HUES64 (cell line): Measurements from ENCODE around the gene SHISAL2B.

Experiments
- H3K27ac ChIP-seq: 2 replicates; pipeline ENCODE4 v1.7.0; 2013; ENCODE audit warnings: low read depth, low read length, inconsistent platforms
- H3K27me3 ChIP-seq: 2 replicates; pipeline ENCODE4 v1.6.1; 2013; ENCODE audit warnings: mild to moderate bottlenecking, low read length; ENCODE audit not compliant: insufficient read depth
- H3K36me3 ChIP-seq: 2 replicates; pipeline ENCODE4 v1.6.1; 2013; ENCODE audit warnings: mild to moderate bottlenecking, low read length; ENCODE audit not compliant: insufficient read depth
- H3K4me1 ChIP-seq: 2 replicates; pipeline ENCODE4 v1.6.1; 2013; ENCODE audit warnings: mild to moderate bottlenecking, low read length, moderate library complexity; ENCODE audit not compliant: insufficient read depth
- H3K4me3 ChIP-seq: 2 replicates; pipeline ENCODE4 v1.5.1; 2013; ENCODE audit warnings: mild to moderate bottlenecking, low read length, moderate library complexity
- H3K9ac ChIP-seq: 2 replicates; pipeline ENCODE4 v1.6.1; 2013; ENCODE audit warnings: mild to moderate bottlenecking, low read depth, low read length
- H3K9me3 ChIP-seq: 2 replicates; pipeline ENCODE4 v1.6.1; 2013; ENCODE audit warnings: low read depth, low read length; ENCODE audit not compliant: insufficient read depth
- WGBS: fragments of 150-250, 120-280 bp; methylation state at CpG from one replicate; pipeline ENCODE4 v1.1.7; 2013; ENCODE audit warnings: missing lambda C conversion rate; 5-methylcytosine and 5-hydroxymethylcytosine counted together

SHISAL2B gene

DNA sequence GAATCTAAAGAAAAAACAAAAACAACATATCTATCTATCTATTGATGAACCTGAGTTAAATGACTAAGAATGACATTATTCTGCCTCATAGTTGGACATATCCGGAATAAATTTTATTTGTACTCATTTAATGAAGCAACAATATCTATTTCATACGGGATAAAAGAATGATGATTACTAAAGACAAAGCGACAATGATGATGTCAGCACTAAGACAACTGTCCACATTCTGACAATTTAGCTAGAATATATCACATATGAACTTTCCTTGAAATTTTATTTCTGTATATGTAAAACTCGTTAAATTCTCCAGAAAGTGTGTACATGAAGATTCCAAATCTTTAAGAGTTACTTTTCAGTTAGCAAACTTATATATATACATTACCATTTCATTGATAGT is 23.2 kb upstream of the SHISAL2B start:
- 100% methylated on average over 2 of the region's 4 CpGs for WGBS
- Histone ChIP-seq H3K9me3 (no peaks in the 10 kb centered on the region), H3K4me1 (0 out of 2 replicates have a peak, but pooled peaks cover 7% of the 10 kb centered on the region), H3K36me3 (no peaks in the 10 kb centered on the region), H3K9ac (no peak overlapping the region), H3K4me3 (no peak overlapping the region), H3K27ac (no peak overlapping the region), H3K27me3 (no peaks in the 10 kb centered on the region)

DNA sequence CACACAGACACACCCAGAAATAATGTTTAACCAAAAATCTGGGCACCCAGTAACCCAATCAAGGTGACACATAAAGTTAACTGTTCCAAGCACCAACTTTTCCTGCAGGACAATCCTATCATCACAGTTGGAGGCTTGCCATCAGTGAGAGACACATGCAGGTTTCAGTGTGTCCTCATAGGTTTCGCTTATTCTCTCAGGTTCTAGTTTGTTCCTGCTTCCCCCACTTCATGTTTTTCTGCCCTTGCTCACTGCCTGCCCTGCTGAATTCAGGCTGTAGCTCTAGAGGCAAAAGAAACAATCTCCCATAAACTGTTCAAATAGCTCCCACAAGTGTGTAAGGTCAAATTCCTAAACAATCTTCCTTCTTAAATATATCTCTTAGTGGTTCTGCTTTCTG is 20.0 kb upstream of the SHISAL2B start:
- Histone ChIP-seq H3K4me3 (no peak overlapping the region), H3K27me3 (no peaks in the 10 kb centered on the region), H3K9me3 (no peaks in the 10 kb centered on the region), H3K27ac (no peak overlapping the region), H3K9ac (no peak overlapping the region), H3K36me3 (no peaks in the 10 kb centered on the region), H3K4me1 (0 out of 2 replicates have a peak, but pooled peaks cover 7% of the 10 kb centered on the region)
- 92% methylated on average over 1 of the region's 1 CpG for WGBS

DNA sequence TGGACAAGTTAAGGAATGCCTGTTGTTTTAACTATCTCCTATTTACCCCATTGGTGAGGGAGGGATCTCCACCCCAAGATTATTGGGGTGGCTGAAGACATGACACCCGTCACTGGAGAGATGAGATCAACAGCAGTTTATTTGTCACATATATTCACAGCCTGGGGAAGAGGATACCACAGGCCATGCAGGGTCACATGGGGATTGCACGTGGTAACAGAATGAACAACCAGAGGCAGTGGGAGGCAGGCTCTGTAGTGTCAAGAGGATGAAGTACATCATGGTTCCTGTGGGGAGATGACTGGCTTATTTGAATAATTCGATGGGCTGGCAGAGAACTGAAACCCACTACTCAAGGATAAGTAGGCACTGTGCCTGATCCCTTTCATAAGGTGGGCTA is 18.6 kb upstream of the SHISAL2B start:
- Histone ChIP-seq H3K4me3 (no peak overlapping the region), H3K9me3 (no peaks in the 10 kb centered on the region), H3K27ac (no peak overlapping the region), H3K9ac (no peak overlapping the region), H3K4me1 (no peaks in the 10 kb centered on the region), H3K36me3 (no peaks in the 10 kb centered on the region), H3K27me3 (no peaks in the 10 kb centered on the region)
- WGBS = 82% methylated on average over 3 of the region's 3 CpGs

DNA sequence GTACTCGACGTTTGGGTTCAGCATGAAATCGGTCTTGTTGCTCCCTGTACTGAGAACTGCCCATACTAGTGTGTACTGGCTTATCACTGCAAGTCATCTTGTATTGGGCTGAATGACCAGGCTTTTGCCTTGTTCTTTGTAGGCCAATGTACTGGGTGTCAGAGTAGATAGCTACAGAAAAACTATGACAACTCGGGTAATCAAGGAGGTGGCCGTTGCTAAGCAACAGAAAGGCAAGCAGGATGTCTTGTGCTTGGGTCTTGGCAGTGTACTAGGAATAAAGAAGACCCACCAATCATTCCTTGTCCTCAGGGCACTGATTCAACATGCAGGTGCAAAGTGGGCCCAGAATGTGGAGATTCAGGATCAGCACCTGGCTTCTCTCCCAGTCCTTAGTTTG is 11.9 kb upstream of the SHISAL2B start:
- Histone ChIP-seq H3K27me3 (no peaks in the 10 kb centered on the region), H3K9me3 (no peaks in the 10 kb centered on the region), H3K36me3 (no peaks in the 10 kb centered on the region), H3K9ac (no peak overlapping the region), H3K27ac (no peak overlapping the region), H3K4me3 (no peak overlapping the region), H3K4me1 (no peaks in the 10 kb centered on the region)
- 90% methylated on average over 5 of the region's 5 CpGs for WGBS

DNA sequence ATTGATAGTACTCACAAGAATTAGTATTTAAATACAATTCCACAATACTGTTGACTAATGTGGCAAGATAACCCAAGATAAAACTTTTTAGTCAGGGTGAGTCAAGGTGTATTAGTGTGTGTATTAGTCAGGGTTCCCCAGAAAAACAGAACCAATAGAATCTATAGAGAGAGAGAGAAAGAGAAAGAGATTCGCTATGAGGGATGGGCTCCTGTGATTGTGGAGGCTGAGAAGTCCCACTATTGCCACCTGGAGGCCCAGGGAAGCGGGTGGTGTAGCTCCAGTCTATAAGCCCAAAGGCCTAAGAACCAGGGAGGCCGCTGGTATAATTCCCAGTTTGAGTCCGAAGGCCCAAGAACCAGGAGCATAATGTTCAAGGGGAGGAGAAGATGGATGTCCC is 10.0 kb upstream of the SHISAL2B start:
- Histone ChIP-seq H3K4me3 (no peak overlapping the region), H3K27ac (no peak overlapping the region), H3K27me3 (no peaks in the 10 kb centered on the region), H3K9ac (no peak overlapping the region), H3K9me3 (no peaks in the 10 kb centered on the region), H3K36me3 (no peaks in the 10 kb centered on the region), H3K4me1 (no peaks in the 10 kb centered on the region)
- WGBS = 85% methylated on average over 4 of the region's 4 CpGs

DNA sequence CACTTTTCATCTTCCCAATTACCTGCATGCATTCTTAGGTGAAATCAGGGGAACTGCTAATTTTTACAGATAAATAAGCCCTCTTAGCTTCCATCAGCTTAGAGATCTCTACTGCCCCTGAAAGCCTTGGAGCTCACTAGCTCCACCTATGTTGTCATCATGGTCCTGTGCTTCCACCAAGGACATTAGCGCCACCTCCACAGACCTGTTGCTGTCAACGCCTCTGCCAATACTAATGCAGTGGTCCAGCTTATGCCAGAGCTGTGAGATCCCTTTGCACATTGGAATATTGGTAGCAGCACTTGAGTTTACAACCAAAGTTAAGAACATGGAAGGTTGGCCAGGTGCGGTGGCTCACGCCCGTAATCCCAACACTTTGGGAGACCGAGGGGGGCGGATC is 7.7 kb upstream of the SHISAL2B start:
- H3K27ac ChIP-seq = no peak overlapping the region
- 92% methylated on average over 7 of the region's 7 CpGs for WGBS
- no peaks in the 10 kb centered on the region for H3K9me3 ChIP-seq

DNA sequence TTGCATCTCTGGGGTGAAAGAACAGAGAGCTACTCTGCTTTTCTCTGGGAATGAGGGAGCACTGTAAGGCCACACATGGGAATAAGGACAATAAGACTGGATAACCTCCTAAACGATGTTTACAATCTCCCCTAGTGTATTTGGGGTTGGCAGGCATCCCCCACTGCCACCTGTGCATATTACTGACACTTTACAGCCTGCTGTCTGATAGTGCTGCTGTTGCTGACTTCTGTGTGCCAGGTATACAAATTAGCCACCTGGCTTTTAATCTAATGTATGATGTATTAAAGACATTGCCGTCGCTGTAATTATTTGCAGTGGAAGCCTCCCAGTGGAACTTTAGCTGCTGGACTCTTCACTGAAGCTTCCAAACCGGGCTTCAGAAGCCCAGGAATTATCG is 4.4 kb upstream of the SHISAL2B start:
- 81% methylated on average over 5 of the region's 5 CpGs for WGBS

More for the DNA sequence above, 7.7 kb upstream of the SHISAL2B start:
- Histone ChIP-seq H3K4me3 (no peak overlapping the region), H3K4me1 (0 out of 2 replicates have a peak, but pooled peaks cover 4% of the 10 kb centered on the region), H3K36me3 (no peaks in the 10 kb centered on the region), H3K27me3 (0 out of 2 replicates have a peak, but pooled peaks cover 7% of the 10 kb centered on the region), H3K9ac (no peak overlapping the region)

DNA sequence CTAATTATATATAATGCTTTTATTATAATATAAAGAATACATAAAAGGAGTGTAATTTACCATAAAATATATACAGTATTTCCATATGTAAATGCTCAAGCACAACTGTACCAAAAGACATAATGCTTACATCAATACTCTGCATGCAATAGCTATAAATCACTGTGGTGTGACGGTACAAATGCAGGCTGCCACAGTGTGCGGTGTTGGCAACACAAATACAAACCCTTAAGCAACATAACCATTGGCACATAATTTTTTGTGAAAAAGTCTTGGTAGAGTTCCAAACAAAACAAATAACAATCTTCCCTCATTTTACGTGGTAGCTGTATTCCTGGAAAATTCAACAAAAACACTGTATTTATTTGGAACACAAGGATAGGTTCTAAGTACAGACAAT is 1.9 kb upstream of the SHISAL2B start:
- no peak overlapping the region for H3K9ac ChIP-seq
- H3K4me3 ChIP-seq = no peak overlapping the region
- no peaks in the 10 kb centered on the region for H3K9me3 ChIP-seq
- WGBS = 94% methylated on average over 2 of the region's 3 CpGs
- no peaks in the 10 kb centered on the region for H3K36me3 ChIP-seq
- peaks cover 31% of the 10 kb centered on the region for H3K4me1 ChIP-seq
- no peak overlapping the region for H3K27ac ChIP-seq
- H3K27me3 ChIP-seq = peaks cover 51% of the 10 kb centered on the region

More for the DNA sequence above, 4.4 kb upstream of the SHISAL2B start:
- Histone ChIP-seq H3K27ac (no peak overlapping the region), H3K36me3 (no peaks in the 10 kb centered on the region), H3K4me3 (no peak overlapping the region), H3K27me3 (peaks cover 38% of the 10 kb centered on the region), H3K9ac (no peak overlapping the region), H3K9me3 (no peaks in the 10 kb centered on the region), H3K4me1 (peaks cover 18% of the 10 kb centered on the region)

DNA sequence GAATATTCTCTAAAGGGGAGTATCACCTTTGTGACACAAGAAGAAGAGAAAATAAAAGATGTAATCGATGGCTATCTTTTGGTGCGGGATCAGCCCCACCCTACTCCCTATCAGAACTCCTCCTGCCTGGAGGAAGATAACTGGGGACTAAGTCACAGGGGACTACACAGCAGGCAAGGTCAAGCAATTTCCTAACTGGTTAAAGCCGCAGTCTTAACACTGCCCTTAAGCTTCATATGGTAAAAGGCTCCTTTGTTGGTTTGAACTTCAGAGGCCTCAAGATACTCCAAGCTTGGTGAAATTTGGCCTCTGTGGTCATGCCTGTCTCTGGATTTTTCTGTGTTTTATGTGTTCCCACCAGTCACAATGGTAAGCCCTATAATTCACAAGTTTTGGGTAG is 1.3 kb upstream of the SHISAL2B start:
- peaks cover 31% of the 10 kb centered on the region for H3K4me1 ChIP-seq
- H3K36me3 ChIP-seq = no peaks in the 10 kb centered on the region
- no peaks in the 10 kb centered on the region for H3K9me3 ChIP-seq
- 53% methylated on average over 2 of the region's 3 CpGs for WGBS
- no peak overlapping the region for H3K4me3 ChIP-seq
- no peak overlapping the region for H3K9ac ChIP-seq
- no peak overlapping the region for H3K27ac ChIP-seq
- H3K27me3 ChIP-seq = peaks cover 51% of the 10 kb centered on the region

DNA sequence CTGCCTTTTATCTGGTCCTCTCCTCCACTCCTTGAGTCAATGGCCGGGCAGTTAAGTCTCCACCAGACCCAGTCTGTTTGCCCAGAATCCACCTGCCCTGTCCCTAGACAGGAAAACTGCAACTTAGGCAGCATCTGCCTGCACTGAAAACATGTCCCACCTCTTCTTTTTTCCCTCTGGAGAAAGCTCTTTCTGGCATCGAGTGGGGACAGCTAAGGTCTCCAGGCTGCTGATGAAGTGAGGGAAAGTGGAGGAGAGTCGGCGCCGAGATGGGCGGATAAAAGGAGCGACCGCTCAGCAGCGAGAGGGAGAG is 243 bp upstream of the SHISAL2B start:
- H3K4me3 ChIP-seq = peak overlapping the region; percentile 68

DNA sequence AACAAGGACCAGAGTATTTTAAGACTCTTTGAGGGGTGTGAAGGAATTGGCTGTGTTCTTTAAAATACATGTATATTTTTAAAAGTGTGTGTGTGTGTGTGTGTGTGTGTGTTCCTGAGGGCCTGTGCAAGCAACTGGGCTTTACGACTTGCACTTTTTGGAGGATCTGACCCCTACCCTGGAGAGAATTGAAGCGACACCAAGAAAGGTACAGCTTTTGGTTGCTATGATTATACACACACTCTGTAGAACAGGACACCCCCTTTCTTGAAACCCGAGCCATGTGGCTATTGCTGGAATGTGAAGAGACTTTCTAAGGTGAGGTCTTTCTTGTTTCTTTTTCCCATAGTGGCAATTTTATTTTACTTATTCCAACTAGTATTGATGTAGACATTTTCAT is 988 bp downstream of the SHISAL2B start:
- H3K27me3 ChIP-seq = peaks cover 51% of the 10 kb centered on the region
- H3K4me3 ChIP-seq = peak overlapping the region; percentile 68
- WGBS = 48% methylated on average over 2 of the region's 3 CpGs

More for the DNA sequence above, 243 bp upstream of the SHISAL2B start:
- Histone ChIP-seq H3K4me1 (peaks cover 31% of the 10 kb centered on the region), H3K27ac (no peak overlapping the region), H3K36me3 (no peaks in the 10 kb centered on the region), H3K9me3 (no peaks in the 10 kb centered on the region), H3K27me3 (peaks cover 51% of the 10 kb centered on the region), H3K9ac (peak overlapping the region; percentile 89)
- WGBS = 5% methylated on average over 9 of the region's 9 CpGs

DNA sequence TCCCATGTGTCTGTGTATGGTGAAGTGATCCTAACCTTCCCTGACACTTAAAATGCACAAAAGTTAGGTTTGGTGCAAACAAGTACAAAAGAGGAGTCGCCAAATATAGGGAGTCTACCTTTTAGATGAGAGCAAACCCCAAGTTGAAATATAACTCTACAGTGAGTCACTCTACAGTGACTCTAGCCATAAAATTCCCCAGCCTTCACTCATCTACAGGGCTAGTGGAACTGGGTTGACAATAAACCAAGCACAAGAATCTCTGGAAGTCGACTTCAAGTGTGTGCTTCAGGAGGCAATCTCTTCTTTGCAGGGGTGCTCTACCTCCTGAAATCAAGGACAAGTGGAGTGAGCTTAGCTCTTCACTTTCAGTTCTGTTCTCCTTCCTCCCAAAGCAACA is 3.3 kb downstream of the SHISAL2B start:
- H3K9me3 ChIP-seq = peaks cover 19% of the 10 kb centered on the region
- H3K4me1 ChIP-seq = peaks cover 27% of the 10 kb centered on the region
- H3K9ac ChIP-seq = no peak overlapping the region
- H3K27me3 ChIP-seq = peaks cover 36% of the 10 kb centered on the region
- no peak overlapping the region for H3K4me3 ChIP-seq
- no peak overlapping the region for H3K27ac ChIP-seq
- peaks cover 13% of the 10 kb centered on the region for H3K36me3 ChIP-seq
- 96% methylated on average over 2 of the region's 2 CpGs for WGBS

More for the DNA sequence above, 988 bp downstream of the SHISAL2B start:
- Histone ChIP-seq H3K9ac (peak overlapping the region; percentile 89), H3K9me3 (peaks cover 10% of the 10 kb centered on the region; the same call in 1 of the 2 replicates), H3K36me3 (peaks cover 8% of the 10 kb centered on the region), H3K27ac (no peak overlapping the region), H3K4me1 (peaks cover 27% of the 10 kb centered on the region)
